Measurements from ENCODE around the gene BOC. TPM values are rescaled to one million over a fixed set of nuclear protein-coding genes. Genes with fewer than 3 reads are reported as not detected.

BOC gene
- total and polyA plus RNA-seq, 2 experiments from 2014 or later: 2.1 to 4.1 TPM

GRCh38 chr3:113329757-113330156 lies 118.4 kb downstream of the BOC start (continued):
- no peak for TF ChIP-seq CREB1 (CRISPR knock-in tag; IDR thresholded peaks at IDR 0.05; ENCODE audit: low read depth)
- no peak for TF ChIP-seq ZNF114 (CRISPR knock-in tag; IDR thresholded peaks at IDR 0.05)
- no peak for TF ChIP-seq STAT1 (IDR thresholded peaks at IDR 0.05; ENCODE audit: unreplicated experiment)
- no peak for TF ChIP-seq POLR2AphosphoS5 (IDR thresholded peaks at IDR 0.05; ENCODE audit: low read depth)
- no peak for TF ChIP-seq EZH2 (IDR thresholded peaks at IDR 0.05; ENCODE audit: low read depth, unreplicated experiment)
- TF ChIP-seq, protein P1, sequence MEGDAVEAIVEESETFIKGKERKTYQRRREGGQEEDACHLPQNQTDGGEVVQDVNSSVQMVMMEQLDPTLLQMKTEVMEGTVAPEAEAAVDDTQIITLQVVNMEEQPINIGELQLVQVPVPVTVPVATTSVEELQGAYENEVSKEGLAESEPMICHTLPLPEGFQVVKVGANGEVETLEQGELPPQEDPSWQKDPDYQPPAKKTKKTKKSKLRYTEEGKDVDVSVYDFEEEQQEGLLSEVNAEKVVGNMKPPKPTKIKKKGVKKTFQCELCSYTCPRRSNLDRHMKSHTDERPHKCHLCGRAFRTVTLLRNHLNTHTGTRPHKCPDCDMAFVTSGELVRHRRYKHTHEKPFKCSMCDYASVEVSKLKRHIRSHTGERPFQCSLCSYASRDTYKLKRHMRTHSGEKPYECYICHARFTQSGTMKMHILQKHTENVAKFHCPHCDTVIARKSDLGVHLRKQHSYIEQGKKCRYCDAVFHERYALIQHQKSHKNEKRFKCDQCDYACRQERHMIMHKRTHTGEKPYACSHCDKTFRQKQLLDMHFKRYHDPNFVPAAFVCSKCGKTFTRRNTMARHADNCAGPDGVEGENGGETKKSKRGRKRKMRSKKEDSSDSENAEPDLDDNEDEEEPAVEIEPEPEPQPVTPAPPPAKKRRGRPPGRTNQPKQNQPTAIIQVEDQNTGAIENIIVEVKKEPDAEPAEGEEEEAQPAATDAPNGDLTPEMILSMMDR (conservative IDR thresholded peaks at IDR 0.05; ENCODE audit: low read depth in 2 of 2): no peak

GRCh38 chr3:113330742-113331141 lies 119.4 kb downstream of the BOC start:
- no peak overlapping the region for H3K27ac ChIP-seq (ENCODE audit: low read depth)
- Mint-ChIP-seq H3K9me3 (no peaks in the 10 kb centered on the region), H3K4me3 (no peak overlapping the region), H3K36me3 (ENCODE audit: low read depth) (no peaks in the 10 kb centered on the region), H3K4me1 (no peaks in the 10 kb centered on the region), H3K27ac (no peak overlapping the region), H3K27me3 (ENCODE audit: insufficient read depth, low read depth, poor library complexity) (no peaks in the 10 kb centered on the region)
- H3K27me3 ChIP-seq (ENCODE audit: insufficient read depth): no peaks in the 10 kb centered on the region
- H3K4me2 ChIP-seq: no peak overlapping the region
- no peak overlapping the region; the same call in 1 of the 2 replicates for H2AFZ ChIP-seq
- no peak for DNase-seq (ENCODE audit: low spot score)
- no peaks in the 10 kb centered on the region for H3K36me3 ChIP-seq (ENCODE audit: insufficient read depth)
- no peaks in the 10 kb centered on the region for H3K4me1 ChIP-seq (ENCODE audit: insufficient read depth)
- H3F3A ChIP-seq (replicated peaks; ENCODE audit: low read depth): no peaks in the 10 kb centered on the region
- no peak overlapping the region for H3K4me3 ChIP-seq
- H3K79me2 ChIP-seq (replicated peaks; ENCODE audit: insufficient read depth): no peaks in the 10 kb centered on the region
- no peaks in the 10 kb centered on the region for H3K9me2 ChIP-seq (ENCODE audit: insufficient read depth)
- H4K20me1 ChIP-seq (replicated peaks; ENCODE audit: insufficient read depth): no peaks in the 10 kb centered on the region
- no peak for ATAC-seq
- TF ChIP-seq ZNF331 (CRISPR knock-in tag; IDR thresholded peaks at IDR 0.05; ENCODE audit: low read depth) (no peak), STAT1 (IDR thresholded peaks at IDR 0.05; ENCODE audit: unreplicated experiment) (no peak), EZH2phosphoT487 (IDR thresholded peaks at IDR 0.05; ENCODE audit: unreplicated experiment) (no peak), ETS1 (IDR thresholded peaks at IDR 0.05) (no peak)
- TF ChIP-seq, protein P2, sequence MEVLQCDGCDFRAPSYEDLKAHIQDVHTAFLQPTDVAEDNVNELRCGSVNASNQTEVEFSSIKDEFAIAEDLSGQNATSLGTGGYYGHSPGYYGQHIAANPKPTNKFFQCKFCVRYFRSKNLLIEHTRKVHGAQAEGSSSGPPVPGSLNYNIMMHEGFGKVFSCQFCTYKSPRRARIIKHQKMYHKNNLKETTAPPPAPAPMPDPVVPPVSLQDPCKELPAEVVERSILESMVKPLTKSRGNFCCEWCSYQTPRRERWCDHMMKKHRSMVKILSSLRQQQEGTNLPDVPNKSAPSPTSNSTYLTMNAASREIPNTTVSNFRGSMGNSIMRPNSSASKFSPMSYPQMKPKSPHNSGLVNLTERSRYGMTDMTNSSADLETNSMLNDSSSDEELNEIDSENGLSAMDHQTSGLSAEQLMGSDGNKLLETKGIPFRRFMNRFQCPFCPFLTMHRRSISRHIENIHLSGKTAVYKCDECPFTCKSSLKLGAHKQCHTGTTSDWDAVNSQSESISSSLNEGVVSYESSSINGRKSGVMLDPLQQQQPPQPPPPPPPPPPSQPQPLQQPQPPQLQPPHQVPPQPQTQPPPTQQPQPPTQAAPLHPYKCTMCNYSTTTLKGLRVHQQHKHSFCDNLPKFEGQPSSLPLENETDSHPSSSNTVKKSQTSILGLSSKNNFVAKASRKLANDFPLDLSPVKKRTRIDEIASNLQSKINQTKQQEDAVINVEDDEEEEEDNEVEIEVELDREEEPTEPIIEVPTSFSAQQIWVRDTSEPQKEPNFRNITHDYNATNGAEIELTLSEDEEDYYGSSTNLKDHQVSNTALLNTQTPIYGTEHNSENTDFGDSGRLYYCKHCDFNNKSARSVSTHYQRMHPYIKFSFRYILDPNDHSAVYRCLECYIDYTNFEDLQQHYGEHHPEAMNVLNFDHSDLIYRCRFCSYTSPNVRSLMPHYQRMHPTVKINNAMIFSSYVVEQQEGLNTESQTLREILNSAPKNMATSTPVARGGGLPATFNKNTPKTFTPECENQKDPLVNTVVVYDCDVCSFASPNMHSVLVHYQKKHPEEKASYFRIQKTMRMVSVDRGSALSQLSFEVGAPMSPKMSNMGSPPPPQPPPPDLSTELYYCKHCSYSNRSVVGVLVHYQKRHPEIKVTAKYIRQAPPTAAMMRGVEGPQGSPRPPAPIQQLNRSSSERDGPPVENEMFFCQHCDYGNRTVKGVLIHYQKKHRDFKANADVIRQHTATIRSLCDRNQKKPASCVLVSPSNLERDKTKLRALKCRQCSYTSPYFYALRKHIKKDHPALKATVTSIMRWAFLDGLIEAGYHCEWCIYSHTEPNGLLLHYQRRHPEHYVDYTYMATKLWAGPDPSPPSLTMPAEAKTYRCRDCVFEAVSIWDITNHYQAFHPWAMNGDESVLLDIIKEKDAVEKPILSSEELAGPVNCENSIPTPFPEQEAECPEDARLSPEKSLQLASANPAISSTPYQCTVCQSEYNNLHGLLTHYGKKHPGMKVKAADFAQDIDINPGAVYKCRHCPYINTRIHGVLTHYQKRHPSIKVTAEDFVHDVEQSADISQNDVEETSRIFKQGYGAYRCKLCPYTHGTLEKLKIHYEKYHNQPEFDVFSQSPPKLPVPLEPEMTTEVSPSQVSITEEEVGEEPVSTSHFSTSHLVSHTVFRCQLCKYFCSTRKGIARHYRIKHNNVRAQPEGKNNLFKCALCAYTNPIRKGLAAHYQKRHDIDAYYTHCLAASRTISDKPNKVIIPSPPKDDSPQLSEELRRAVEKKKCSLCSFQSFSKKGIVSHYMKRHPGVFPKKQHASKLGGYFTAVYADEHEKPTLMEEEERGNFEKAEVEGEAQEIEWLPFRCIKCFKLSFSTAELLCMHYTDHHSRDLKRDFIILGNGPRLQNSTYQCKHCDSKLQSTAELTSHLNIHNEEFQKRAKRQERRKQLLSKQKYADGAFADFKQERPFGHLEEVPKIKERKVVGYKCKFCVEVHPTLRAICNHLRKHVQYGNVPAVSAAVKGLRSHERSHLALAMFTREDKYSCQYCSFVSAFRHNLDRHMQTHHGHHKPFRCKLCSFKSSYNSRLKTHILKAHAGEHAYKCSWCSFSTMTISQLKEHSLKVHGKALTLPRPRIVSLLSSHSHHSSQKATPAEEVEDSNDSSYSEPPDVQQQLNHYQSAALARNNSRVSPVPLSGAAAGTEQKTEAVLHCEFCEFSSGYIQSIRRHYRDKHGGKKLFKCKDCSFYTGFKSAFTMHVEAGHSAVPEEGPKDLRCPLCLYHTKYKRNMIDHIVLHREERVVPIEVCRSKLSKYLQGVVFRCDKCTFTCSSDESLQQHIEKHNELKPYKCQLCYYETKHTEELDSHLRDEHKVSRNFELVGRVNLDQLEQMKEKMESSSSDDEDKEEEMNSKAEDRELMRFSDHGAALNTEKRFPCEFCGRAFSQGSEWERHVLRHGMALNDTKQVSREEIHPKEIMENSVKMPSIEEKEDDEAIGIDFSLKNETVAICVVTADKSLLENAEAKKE (CRISPR knock-in tag; IDR thresholded peaks at IDR 0.05): no peak
- TF ChIP-seq, protein P3, sequence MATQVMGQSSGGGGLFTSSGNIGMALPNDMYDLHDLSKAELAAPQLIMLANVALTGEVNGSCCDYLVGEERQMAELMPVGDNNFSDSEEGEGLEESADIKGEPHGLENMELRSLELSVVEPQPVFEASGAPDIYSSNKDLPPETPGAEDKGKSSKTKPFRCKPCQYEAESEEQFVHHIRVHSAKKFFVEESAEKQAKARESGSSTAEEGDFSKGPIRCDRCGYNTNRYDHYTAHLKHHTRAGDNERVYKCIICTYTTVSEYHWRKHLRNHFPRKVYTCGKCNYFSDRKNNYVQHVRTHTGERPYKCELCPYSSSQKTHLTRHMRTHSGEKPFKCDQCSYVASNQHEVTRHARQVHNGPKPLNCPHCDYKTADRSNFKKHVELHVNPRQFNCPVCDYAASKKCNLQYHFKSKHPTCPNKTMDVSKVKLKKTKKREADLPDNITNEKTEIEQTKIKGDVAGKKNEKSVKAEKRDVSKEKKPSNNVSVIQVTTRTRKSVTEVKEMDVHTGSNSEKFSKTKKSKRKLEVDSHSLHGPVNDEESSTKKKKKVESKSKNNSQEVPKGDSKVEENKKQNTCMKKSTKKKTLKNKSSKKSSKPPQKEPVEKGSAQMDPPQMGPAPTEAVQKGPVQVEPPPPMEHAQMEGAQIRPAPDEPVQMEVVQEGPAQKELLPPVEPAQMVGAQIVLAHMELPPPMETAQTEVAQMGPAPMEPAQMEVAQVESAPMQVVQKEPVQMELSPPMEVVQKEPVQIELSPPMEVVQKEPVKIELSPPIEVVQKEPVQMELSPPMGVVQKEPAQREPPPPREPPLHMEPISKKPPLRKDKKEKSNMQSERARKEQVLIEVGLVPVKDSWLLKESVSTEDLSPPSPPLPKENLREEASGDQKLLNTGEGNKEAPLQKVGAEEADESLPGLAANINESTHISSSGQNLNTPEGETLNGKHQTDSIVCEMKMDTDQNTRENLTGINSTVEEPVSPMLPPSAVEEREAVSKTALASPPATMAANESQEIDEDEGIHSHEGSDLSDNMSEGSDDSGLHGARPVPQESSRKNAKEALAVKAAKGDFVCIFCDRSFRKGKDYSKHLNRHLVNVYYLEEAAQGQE (IDR thresholded peaks at IDR 0.05; ENCODE audit: unreplicated experiment): no peak
